MM.1S (cell line): ENCODE results near the gene CNTNAP2.
"Not testable (repeated sequence)": the region's sequence is repeated elsewhere in the genome, so short reads cannot be mapped to it uniquely, and the experiment has no call there.

Experiments used
- EZH2 ChIP-seq: fragments of 300-600 bp; sonication (generic); optimal IDR thresholded peaks from 2 replicates; pipeline ENCODE3; 2017; ENCODE audit warnings: low read depth, mild to moderate bottlenecking, antibody characterized with exemption, low read length, mixed read lengths
- EZH2phosphoT487 ChIP-seq: fragments of 300-600 bp; sonication (generic); IDR thresholded peaks from 2 replicates; pipeline ENCODE4 v1.6.1; 2018; ENCODE audit warnings: antibody characterized with exemption, low read length
- TF ChIP-seq, protein P1 (sequence below): fragments of 300-600 bp; sonication (generic); IDR thresholded peaks from 2 replicates; pipeline ENCODE4 v1.5.1; 2016; ENCODE audit warnings: antibody characterized with exemption, low read length, mixed read lengths

DNA sequence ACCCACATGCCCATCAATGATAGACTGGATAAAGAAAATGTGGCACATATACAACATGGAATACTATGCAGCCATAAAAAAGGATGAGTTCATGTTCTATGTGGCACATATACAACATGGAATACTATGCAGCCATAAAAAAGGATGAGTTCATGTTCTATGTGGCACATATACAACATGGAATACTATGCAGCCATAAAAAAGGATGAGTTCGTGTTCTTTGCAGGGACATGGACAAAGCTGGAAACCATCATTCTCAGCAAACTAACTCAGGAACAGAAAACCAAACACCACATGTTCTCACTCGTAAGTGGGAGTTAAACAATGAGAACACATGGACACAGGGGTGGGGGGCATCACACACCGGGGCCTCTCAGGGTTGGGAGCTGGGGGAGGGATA, 2314.1 kb downstream of the CNTNAP2 start:
- TF ChIP-seq, protein P1, sequence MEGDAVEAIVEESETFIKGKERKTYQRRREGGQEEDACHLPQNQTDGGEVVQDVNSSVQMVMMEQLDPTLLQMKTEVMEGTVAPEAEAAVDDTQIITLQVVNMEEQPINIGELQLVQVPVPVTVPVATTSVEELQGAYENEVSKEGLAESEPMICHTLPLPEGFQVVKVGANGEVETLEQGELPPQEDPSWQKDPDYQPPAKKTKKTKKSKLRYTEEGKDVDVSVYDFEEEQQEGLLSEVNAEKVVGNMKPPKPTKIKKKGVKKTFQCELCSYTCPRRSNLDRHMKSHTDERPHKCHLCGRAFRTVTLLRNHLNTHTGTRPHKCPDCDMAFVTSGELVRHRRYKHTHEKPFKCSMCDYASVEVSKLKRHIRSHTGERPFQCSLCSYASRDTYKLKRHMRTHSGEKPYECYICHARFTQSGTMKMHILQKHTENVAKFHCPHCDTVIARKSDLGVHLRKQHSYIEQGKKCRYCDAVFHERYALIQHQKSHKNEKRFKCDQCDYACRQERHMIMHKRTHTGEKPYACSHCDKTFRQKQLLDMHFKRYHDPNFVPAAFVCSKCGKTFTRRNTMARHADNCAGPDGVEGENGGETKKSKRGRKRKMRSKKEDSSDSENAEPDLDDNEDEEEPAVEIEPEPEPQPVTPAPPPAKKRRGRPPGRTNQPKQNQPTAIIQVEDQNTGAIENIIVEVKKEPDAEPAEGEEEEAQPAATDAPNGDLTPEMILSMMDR: not testable (repeated sequence)
- not testable (repeated sequence) for TF ChIP-seq EZH2, EZH2phosphoT487
